ENCODE results near the gene ETF1.

- TF ChIP-seq TAF1 (IDR thresholded peaks at IDR 0.05; ENCODE audit: borderline replicate concordance, insufficient read depth, low read length), result no peak
- no peak for TF ChIP-seq REST (IDR thresholded peaks at IDR 0.05; ENCODE audit: insufficient read depth in 1 of 2, low read depth in 2 of 2, low read length in 2 of 2)
- TF ChIP-seq FOXP2 (optimal IDR thresholded peaks at IDR 0.05; ENCODE audit: borderline replicate concordance, extremely low read depth, extremely low read length, insufficient read depth), result no peak
- TF ChIP-seq POLR2AphosphoS5 (IDR thresholded peaks at IDR 0.05; ENCODE audit: low read depth, low read length), result no peak
- TF ChIP-seq SIN3A (IDR thresholded peaks at IDR 0.05; ENCODE audit: borderline replicate concordance, insufficient read depth, low read length), result no peak
Observed at GRCh38 chr5:138489683-138490061, 53.4 kb downstream of the ETF1 start.
